PFSK-1 (cell line): ENCODE measurements around the gene FAM120B.

Source experiments
- POLR2AphosphoS5 ChIP-seq: IDR thresholded peaks from 2 replicates; pipeline ENCODE4 v1.6.1; 2012; ENCODE audit warnings: low read depth, mild to moderate bottlenecking, control low read depth, low read length, moderate library complexity
- SIN3A ChIP-seq: IDR thresholded peaks from 2 replicates; pipeline ENCODE4 v1.6.1; 2012; ENCODE audit warnings: mild to moderate bottlenecking, low read length, moderate library complexity, borderline replicate concordance; ENCODE audit not compliant: insufficient read depth

DNA sequence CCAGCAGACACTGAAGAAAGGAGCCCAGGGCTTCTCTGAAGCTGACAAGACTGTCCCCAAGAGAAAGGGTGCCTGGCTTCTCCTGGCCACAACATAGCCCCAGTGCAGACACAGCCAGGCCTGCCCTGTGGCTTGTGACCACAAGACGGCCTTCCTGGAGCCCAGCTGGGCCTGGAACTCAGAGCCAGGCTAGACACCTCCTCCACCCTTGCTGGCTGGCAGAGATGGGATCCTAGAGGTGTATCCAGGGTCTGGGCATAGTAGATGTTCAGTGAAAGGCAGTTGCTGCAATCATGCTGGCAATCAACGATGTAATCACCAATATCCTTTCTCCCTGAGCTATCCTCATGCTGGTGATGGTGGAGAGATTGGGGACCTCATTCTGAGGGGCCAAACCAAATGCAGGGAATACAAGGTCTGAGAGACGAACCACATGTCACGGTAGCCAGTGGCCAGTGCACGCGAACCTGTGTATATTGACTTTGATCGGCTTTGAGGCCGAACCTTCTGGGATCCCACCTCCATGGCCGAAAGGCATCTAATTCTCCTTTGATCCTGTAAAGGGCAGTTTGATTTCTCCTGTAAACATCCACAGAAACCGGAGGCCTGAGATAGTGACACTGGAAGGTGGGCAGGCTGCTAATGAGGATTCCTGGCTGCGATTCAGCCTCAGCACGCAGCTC is 131.3 kb downstream of the FAM120B start:
- no peak for TF ChIP-seq SIN3A
- TF ChIP-seq POLR2AphosphoS5, result no peak
